Stimulated activated CD8-positive, alpha-beta memory T cell treated with anti-CD3 and anti-CD28 coated beads, Interleukin-7, amount 100 ng/mL, for 48 hours (primary cell): ENCODE data around the gene RPP38.
A peak's percentile ranks its signal among the peaks of the same experiment; 100 is the strongest.

Experiments
- DNase-seq, 2 donors: peaks; one replicate each; pipeline ENCODE4 v3.0.0-alpha.2; 2020; ENCODE audit warnings: low read depth in 1 of 2; ENCODE audit errors: extremely low read depth in 1 of 2

RPP38 gene

GRCh38 chr10:15106352-15107013, 9.3 kb downstream of the RPP38 start:
- DNase-seq = peak in 1 of 2 donors; percentile 40

GRCh38 chr10:15112657-15113056, 15.5 kb downstream of the RPP38 start:
- no peak for DNase-seq

GRCh38 chr10:15113766-15114165, 16.6 kb downstream of the RPP38 start:
- no peak for DNase-seq

- DNase-seq = no peak
These were observed 19.1 kb downstream of the RPP38 start for GRCh38 chr10:15116225-15116624.

- DNase-seq = no peak
These were observed 21.5 kb downstream of the RPP38 start for GRCh38 chr10:15118615-15119014.

GRCh38 chr10:15120523-15120922, 23.4 kb downstream of the RPP38 start:
- DNase-seq = no peak

GRCh38 chr10:15121707-15122106, 24.6 kb downstream of the RPP38 start:
- no peak for DNase-seq

GRCh38 chr10:15122477-15123030, 25.4 kb downstream of the RPP38 start:
- no peak for DNase-seq

- no peak for DNase-seq
These were observed 26.6 kb downstream of the RPP38 start for GRCh38 chr10:15123749-15124184.

GRCh38 chr10:15124190-15124589, 27.0 kb downstream of the RPP38 start:
- DNase-seq = no peak

GRCh38 chr10:15124908-15125307, 27.8 kb downstream of the RPP38 start:
- no peak for DNase-seq

GRCh38 chr10:15131330-15131729, 34.2 kb downstream of the RPP38 start:
- DNase-seq = no peak

- DNase-seq = no peak
These were observed 39.2 kb downstream of the RPP38 start for GRCh38 chr10:15136129-15137035.

GRCh38 chr10:15137036-15137359, 39.8 kb downstream of the RPP38 start:
- no peak for DNase-seq

GRCh38 chr10:15137636-15138035, 40.5 kb downstream of the RPP38 start:
- no peak for DNase-seq

- DNase-seq = no peak
These were observed 43.5 kb downstream of the RPP38 start for GRCh38 chr10:15140698-15141097.

GRCh38 chr10:15141136-15142054, 44.2 kb downstream of the RPP38 start:
- no peak for DNase-seq

GRCh38 chr10:15144788-15145187, 47.6 kb downstream of the RPP38 start:
- no peak for DNase-seq

- DNase-seq = no peak
These were observed 49.2 kb downstream of the RPP38 start for GRCh38 chr10:15146366-15146765.

- no peak for DNase-seq
These were observed 50.6 kb downstream of the RPP38 start for GRCh38 chr10:15147594-15148392.
